Stimulated activated CD4-positive, alpha-beta T cell treated with anti-CD3 and anti-CD28 coated beads, Interleukin-15, amount 100 ng/mL, for 1 hour (primary cell): ENCODE data around the gene SMIM35.

Source experiments
- DNase-seq, 2 donors: peaks; one replicate each; pipeline ENCODE4 v3.0.0-alpha.2; 2020; ENCODE audit warnings: low read depth in 1 of 2, low spot score in 1 of 2

SMIM35 gene

DNA sequence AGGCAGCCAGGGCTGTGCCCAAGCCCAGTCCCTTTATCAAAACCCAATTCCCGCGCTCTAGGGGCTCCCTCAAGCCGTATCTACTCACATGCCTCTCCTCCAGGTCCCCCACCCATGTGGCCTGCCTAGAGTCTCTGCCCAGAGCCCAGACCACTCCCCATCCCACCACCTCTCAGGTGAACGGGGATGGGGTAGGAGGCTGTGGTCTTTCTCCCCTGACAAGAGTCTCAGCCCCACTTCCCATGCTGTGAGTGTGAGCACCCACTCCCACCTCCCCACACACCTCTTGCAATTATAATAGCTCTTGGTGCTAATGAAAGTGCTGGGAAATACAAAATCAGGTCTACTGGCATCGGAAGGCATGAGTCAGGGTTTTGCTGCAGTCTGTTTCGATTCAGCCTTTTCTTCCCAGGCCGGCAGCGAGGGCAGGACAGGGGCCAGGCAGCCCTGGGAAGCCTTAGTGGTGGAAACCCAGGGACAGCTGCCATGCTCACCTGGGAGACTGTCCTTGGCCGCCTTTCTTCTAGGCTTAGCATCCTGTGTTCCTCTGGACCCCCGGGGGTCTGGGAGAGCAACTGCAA lies 26.6 kb downstream of the SMIM35 start:
- no peak for DNase-seq

DNA sequence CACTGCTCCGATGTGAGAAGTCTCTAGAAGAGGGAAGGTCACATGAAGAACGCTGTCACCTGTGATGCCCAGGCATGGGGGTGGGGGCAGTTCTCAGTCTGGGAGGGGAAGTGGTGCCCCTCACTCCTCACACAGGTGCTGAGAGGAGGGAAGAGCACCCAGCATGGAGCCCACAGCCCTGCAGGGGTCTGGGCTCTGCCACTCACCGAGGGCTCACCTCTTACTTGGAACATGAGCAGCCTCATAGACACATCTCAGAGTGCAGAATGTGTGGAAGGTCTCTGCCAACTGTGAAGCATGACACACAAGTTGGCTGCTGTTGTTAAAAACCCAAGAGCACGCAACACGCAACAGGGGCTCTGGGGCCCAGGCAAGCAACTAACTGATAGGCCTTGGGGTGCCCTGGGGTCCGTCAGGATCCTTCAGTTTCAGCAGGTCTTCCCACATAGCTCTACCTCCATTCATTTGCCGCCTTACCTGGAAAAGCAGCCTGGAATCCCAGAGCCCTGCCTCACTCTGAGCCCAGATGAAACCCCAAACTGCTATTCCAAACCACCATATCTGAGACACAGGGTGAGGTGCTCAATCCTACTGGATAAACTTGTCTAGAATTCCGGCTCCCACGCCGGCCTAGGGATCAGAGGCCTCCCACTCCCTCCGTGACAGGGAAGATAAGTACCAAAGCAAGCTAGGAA lies 27.4 kb downstream of the SMIM35 start:
- no peak for DNase-seq

DNA sequence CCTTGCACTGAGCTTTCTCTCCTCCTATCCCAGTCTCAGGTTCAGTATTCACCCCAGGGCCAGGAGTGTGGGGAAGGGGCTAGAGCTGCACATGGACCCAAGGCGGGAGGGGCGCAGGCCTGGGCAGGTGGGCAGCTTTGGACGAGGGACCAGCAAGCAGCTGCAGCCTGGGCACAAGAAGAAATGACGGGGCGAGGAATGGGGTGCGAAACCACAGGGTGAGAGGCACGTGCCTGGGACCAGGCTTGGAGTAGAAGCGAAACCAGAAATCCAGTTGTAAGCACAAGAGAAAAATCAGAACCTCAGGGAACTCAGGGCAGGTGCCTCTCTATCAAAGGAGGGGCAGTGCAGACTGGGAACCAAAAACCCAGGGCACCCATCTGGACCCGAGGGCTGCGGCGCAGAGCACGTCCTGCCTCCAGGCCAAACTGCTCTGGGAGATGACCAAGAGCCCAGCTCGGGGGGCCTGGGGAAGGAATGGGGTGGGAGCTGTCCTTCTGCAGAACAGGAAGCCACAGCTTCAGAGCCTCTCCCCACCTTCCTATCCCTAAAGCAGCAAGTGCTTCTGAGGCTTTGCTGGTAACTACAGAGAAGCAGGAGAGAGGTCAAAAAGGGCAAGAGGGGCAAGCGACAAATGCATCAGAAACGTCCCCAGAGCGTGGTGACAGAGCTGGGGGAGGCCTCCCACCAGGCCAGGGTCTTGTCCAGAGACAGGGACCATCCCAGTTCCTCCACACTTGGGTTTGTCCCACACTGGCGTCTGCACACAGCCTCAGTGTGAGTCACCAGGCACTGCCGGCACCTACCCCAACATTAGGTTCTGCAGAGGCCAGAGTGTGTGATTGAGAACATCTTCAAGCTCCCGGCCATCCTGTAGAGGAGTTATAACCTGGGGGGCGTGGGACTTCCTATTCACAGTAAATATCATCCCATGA lies 28.2 kb downstream of the SMIM35 start:
- DNase-seq, result no peak

DNA sequence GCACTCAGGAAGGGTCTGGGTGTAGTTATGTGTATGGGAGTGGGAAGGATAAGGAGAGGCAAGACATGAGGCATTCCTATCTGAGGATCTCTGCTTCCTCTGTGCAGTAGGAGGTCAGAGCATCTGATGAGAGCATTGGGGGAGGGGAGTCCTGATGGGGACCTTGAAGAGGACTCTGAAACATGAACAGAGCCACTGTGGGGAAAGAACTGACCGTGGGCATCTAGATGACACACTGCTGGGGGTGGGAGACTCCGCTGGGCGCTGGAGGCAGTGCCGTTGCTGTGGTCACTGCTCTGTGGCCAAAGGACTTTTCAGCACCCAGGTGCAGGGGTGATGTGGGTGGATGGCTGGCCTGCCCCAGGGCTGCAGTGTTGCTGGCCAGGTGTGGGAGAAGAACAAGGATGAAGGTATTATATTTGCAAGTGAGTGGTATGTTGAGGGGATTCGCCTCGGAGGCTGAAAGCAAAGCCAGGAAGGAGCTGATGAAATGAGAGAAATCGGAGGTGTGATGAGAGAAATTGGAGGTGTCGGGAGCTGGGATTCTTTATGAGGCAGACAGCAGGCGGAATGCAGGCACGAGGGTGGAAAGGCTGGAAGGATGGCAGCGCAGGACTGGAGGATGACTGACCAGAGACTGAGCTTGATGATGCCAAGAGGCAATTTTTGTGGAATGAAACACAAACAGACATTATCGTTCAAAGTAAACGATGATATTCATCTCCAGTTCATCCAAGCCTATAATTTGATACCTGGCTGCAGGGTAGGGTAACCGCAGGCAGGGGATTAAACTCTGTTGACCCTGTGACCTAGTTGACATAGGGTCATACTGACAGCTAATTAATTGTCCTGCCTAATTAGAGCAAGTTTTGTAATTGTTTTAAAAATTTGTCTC lies 29.3 kb downstream of the SMIM35 start:
- no peak for DNase-seq

DNA sequence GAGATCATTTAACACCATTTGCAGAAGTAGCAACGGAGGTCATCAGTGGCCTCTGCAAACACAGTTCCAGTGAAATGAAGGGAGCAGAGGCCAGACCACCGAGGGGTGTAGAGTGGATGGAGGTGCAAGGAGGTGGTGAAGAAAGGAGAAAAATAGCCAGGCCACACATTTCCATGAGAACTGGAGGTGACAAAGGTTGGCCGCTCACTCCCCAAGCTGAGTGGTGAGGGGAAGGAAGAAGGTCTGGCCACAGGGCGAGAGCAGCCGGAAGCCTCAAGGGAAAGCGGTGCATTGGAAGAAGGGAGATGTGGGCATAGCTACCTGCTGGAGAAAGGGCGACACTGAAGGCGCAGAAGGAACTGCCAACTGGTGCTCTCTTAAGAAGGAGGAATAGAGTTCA lies 30.0 kb downstream of the SMIM35 start:
- no peak for DNase-seq

DNA sequence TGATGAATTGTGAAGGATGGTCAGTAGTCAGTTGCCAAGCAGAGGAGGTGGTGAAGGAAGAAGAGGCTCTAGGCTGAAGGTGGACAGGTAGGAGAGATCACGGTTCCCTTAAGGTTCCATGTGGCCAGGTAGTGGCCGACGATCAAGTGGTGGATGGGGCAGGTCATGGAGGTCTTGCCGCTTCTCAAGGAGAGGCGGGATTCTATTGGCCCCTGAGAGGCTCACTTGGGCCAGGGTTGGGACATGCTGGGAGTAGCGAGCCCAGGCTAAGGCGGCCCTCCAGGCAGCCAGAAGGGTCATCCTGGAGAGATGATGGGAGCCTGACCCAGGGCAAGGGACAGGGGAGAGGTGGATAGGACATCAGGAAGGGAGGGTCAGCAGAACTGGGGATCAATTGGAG lies 30.8 kb downstream of the SMIM35 start:
- no peak for DNase-seq

DNA sequence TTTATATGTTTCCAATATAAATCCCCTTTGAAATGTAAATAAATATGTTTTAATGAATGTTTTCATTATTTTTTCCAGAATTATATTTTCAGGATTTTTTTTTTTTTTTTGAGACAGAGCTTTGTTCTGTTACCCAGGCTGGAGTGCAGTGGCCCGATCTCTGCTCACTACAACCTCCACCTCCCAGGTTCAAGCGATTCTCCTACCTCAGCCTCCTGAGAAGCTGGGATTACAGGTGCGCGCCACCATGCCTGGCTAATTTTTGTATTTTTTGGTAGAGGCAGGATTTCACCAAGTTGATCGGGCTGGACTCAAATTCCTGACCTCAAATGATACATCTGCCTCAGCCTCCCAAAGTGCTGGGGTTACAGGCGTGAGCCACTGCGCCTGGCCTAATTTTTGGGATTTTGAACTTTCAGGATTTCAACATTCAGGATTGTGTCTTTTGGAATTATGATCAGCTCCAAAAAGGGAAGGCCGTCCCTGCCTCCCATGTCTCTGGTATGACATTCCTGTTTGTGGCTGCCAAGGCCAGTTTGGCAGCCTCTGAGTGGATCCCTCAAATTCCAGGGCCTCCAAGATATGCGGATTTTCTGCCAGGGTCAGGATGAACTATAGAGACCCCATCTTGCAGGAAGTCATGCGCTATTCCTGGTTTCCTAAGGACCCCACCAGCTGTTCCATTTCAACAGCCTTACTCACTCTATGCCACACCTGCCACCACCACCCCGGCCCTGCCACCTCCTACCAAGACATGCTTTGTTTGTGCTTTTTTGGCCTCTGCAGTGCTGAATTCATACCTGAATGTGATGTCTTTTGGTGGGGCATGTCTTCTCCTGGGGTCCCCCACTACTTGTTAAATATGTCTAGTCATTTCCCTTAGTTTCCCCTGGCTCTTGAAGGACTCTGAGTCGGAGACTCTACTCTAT lies 31.8 kb downstream of the SMIM35 start:
- no peak for DNase-seq

DNA sequence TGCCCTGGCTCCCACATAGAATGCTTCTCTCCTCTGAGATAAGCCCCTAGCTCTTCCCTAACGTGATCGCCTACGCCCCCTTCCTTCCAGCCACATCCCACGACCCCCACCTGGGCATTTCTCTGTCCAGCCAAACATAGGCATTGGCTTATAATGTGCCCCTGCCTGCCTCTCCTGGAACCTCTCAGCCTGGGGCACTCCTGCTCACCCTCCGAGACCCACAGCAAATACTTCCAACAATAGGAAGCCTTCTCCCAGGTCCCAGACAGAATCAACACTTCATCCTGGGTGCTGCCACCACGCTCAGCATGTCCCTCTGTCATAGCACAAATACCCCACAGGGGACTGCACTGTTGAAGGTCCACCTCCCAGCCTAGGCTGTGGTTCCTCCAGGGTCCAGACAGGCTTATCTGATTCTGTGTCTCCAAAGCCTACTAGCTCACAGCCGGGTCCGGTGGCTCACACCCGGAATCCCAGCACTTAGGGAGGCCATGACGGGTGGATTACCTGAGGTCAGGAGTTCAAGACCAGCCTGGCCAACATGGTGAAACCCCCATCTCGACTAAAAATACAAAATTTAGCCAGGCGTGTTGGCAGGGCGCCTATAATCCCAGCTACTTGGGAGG lies 34.1 kb downstream of the SMIM35 start:
- DNase-seq, result no peak

DNA sequence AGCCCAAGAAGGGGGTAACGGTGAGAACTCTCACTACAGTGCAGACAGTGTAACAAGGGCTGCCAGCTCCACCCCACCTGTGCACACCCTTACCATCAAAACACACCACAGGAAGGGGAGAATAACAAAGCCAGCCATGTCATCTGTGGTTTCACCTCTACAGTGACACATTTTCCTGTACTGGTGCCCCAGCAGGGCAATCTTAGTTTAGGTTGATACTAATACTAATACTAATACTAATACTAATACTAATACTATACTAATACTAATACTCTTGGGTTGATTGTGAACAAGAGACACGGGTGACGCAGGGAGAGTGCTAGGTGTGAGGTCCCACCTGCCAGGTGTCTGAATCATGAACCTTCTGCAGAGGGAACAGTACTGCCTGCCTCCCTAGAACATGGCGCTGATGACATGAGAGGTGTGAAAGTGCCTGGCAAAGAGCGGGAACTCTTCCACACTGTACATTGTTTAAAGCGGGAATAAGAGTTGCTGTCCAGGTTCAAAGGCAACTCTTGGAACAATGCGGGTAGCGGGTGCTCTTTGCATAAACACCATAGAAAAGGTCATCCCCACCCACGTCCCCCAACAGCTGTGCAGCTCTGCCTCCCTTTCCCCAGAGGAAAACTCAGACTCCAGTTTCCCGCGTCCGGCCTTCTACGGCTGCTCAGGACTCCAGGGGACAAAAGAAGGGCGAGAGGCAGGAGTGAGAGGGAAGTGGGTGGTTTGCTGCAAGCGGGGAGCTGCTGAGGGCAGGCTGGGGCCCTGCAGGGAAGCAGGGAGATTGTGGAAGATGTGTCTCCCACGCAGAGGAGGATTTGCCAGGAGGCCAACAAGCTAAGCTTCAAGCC lies 34.9 kb downstream of the SMIM35 start:
- DNase-seq, result peak in 1 of 2 donors; percentile 48

DNA sequence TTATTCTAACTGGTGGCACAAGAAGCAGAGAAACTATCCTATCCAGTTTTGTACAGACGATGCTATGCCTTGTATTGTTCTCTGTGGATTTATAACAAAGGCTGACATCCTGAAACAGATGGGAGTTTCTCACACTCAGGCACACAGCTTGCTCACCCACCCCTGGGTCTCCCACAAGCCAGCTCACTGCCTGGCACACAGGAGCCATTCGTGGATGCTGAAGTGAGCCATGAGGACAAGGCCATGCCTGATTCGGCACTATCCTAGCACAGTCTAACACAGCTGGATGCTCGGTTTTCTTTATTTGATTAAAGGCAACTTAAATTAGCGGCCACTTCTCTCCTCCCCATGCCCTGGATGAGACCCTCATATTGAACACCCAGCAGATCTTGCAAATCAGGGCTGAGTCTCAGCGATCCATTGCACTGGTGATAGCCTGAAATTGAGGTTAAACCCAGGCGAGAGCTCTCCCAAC lies 35.6 kb downstream of the SMIM35 start:
- no peak for DNase-seq

DNA sequence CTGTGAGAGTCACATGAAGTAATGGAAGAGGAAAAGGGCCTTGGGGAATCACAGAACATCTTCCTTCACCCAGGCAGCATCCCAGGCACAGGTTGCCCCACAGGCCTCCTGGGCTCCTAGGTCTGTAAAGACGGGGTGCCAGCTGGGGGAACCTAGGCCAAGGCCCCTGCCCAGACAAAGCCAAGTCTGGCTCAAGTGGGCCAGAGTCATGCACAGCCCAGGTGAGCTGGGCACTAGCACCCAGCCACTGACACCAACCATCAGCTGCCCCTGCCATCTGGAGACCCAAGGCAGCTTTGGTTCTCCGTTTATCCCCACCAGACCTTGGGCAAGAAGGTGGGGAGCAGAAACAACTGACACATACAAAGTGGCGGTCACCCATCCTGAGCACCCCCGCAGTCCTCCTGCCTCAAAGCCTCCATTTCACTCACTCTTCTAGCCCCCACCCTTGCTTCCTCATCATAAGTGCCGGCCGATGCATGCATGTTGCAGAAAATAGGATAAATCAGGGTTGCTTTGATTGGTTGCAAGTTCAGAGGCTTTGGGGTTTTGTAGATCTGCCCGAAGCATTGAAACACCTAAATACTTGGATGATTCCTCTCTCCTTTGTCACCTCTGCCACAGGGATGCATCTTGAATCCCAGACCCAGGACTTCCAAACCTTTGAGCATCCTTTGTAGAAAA lies 36.4 kb downstream of the SMIM35 start:
- DNase-seq, result no peak

DNA sequence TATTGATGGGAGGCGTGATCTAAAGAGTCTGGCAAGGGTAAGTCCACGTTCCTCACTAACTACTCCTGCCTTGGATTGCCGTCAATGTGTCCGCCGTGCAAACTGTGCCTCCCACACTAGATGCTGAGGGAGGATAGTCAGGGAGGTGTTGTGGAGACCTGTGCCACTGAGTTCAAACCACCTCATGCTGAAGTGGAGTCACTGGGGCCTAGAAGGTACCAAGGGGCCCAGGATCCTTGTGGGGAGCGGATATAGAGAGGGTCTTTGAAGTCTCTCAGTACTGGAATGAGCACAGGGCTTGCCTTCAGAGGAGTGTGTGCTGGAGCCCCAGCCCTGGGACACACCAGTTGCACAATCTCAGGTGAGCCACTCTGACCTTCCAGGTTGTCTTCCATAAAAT lies 37.0 kb downstream of the SMIM35 start:
- no peak for DNase-seq

DNA sequence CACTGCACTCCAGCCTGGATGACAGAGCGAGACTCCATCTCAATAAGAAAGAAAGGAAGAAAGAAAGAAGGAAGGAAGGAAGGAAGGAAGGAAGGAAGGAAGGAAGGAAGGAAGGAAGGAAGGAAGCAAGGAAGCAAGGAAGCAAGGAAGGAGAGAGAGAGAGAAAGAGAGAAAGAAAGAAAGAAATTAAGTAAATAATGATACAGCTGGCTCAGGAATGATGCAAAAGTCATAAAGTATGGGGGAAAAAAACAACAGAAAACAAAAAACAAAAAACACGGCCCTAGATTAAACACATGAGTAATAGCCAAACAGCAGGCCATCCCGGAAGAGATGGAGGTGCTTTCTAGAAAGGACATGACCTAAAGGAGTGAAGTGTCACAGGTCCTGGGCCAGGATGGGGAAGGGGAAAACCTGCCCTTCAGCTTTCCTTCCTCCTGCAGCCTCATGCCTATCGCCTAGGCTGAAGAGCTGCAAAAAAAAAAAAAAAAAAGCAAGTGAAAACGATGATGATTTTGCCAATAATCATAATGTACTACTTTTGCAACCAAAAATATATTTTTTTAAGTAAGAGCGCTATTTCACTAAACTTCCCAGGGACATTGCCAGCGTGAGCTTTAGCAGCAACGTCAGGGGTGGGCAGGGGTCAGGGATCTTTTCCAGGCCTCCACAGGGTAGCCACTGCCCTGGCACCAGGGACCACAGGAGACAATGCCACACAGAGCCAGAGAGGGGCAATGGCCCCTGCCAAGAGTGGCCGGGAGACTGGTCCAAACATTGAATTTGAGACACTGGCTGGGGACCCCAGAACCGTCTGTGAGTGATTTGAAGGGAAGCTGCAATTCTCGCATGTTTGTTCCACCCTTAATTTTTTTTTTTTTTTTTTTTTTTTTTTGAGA lies 38.0 kb downstream of the SMIM35 start:
- no peak for DNase-seq

DNA sequence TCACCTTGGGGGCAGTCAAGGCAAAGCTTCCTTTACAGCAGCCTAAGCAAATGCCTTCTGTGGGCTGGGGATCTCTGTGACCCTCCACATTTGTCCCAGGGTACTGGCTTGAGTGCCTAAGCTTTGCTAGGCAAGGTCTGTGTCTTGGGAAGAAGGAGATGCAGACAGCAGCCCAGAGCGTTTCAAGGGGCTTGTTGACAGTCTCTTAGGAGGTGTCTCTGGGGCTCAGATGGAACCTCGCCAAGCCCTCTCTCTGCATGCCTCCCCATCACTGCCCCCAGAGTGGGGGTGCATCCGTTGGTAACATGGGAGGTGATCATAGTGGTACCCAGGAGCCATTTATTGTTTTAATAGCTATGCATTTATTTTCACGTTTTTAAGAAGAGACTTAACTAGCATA lies 39.0 kb downstream of the SMIM35 start:
- no peak for DNase-seq

DNA sequence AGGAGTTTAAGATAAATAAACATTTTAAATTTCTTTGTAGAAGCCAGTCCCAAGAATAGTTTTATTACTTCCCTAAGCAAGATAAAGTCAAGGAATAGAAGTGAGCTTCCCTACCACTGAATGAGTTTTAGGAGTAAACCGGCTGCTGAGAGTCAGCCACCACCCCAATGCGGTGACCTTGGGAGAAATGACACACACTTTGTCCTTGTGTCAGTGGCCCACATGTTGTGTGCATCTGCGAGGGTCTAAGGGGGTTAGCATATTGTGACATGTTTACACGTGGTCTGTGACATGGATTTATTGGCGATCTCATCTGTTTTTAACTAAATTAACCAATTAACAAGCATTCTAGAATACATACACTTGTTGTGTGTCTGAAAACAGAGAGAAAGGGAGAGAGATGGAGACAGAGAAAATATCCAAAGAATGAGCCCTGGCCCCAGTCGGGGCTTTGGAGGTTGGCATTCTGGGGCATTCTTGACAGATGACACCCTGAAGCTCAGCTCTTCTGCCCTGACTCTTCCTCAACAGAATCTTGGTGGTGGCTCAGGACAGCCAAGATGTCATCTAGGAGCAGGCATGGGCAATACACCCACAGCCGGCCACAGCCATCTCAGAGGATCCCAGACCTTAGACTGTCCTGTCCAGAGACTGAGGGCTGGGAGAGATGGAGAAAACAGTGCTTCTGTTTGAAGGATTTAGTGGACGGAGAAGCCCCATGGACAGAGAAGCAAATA lies 39.6 kb downstream of the SMIM35 start:
- DNase-seq, result no peak
